CD14-positive monocyte (primary cell): Measurements from ENCODE around the gene PYROXD2. TPM values are rescaled to one million over a fixed set of nuclear protein-coding genes. Genes with fewer than 3 reads are reported as not detected.

Experiments
- DNase-seq, 3 donors: peaks; one replicate each; pipeline ENCODE4 v3.0.0-alpha.2; 2011 to 2022
- H2AFZ ChIP-seq: 2 replicates; pipeline ENCODE4 v1.6.0; 2012; ENCODE audit warnings: mild to moderate bottlenecking, low read depth, low read length, inconsistent platforms; ENCODE audit not compliant: insufficient read depth, poor library complexity, severe bottlenecking
- H3K27ac ChIP-seq, 2 donors: 1 replicate in 1 of 2; 2 replicates in 1 of 2; pipeline ENCODE4 v1.5.1; 2012 to 2013; ENCODE audit warnings: low read length in 2 of 2, control low read depth in 1 of 2, inconsistent platforms in 1 of 2, low read depth in 1 of 2, mild to moderate bottlenecking in 1 of 2
- H3K27me3 ChIP-seq, 2 donors: one replicate each; pipeline versions ENCODE4 v1.6.0 to v1.6.1; 2011 to 2013; ENCODE audit warnings: low read length in 2 of 2; ENCODE audit not compliant: control insufficient read depth in 2 of 2, insufficient read depth in 2 of 2
- H3K36me3 ChIP-seq, 2 donors: replicated peaks in 1 of 2; 1 replicate in 1 of 2; 2 replicates in 1 of 2; pipeline versions ENCODE4 v1.5.1 to v1.6.1; 2012 to 2013; ENCODE audit warnings: low read length in 2 of 2, control low read depth in 1 of 2, inconsistent platforms in 1 of 2, mild to moderate bottlenecking in 1 of 2; ENCODE audit not compliant: insufficient read depth in 2 of 2, control insufficient read depth in 1 of 2
- H3K4me1 ChIP-seq, 2 donors: 1 replicate in 1 of 2; 2 replicates in 1 of 2; pipeline versions ENCODE4 v1.5.1 to v1.6.1; 2012 to 2013; ENCODE audit warnings: low read length in 2 of 2, control low read depth in 1 of 2, inconsistent platforms in 1 of 2, mild to moderate bottlenecking in 1 of 2, moderate library complexity in 1 of 2; ENCODE audit not compliant: insufficient read depth in 2 of 2, control insufficient read depth in 1 of 2
- H3K4me2 ChIP-seq: replicated peaks from 2 replicates; pipeline ENCODE3; 2012; ENCODE audit warnings: low read length, moderate library complexity, mild to moderate bottlenecking; ENCODE audit not compliant: poor library complexity, severe bottlenecking; ENCODE audit errors: extremely low read depth
- H3K4me3 ChIP-seq, 3 experiments: fragments of 200-600 bp in 1 of 3; sonication (generic) in 1 of 3; replicated peaks in 1 of 3; 1 replicate in 2 of 3; 2 replicates in 1 of 3; pipeline ENCODE4 v1.5.1; 2011 to 2013; ENCODE audit warnings: low read length in 3 of 3, mild to moderate bottlenecking in 3 of 3, control low read depth in 2 of 3, low read depth in 2 of 3, inconsistent platforms in 1 of 3, moderate library complexity in 1 of 3
- H3K79me2 ChIP-seq: 2 replicates; pipeline ENCODE4 v1.6.0; 2012; ENCODE audit warnings: mild to moderate bottlenecking, control low read depth, inconsistent platforms, low read length, moderate library complexity; ENCODE audit not compliant: insufficient read depth
- H3K9ac ChIP-seq: 2 replicates; pipeline ENCODE4 v1.6.0; 2017; ENCODE audit warnings: low read length, mild to moderate bottlenecking; ENCODE audit not compliant: insufficient read depth, poor library complexity, severe bottlenecking
- H3K9me3 ChIP-seq, 2 donors: replicated peaks in 1 of 2; 1 replicate in 1 of 2; 2 replicates in 1 of 2; pipeline versions ENCODE4 v1.5.1 to v1.6.1; 2012 to 2013; ENCODE audit warnings: low read length in 2 of 2, control low read depth in 1 of 2; ENCODE audit not compliant: control insufficient read depth in 1 of 2, insufficient read depth in 1 of 2
- H4K20me1 ChIP-seq: 2 replicates; pipeline ENCODE4 v1.6.0; 2012; ENCODE audit warnings: mild to moderate bottlenecking, low read length, control low read depth, moderate library complexity; ENCODE audit not compliant: insufficient read depth
- H3K27ac Mint-ChIP-seq, 7 donors: one replicate each; pipeline ENCODE4 v1.8.0; 2020; ENCODE audit warnings: mild to moderate bottlenecking in 7 of 7, mixed read lengths in 7 of 7, moderate library complexity in 6 of 7, inconsistent platforms in 2 of 7
- H3K27me3 Mint-ChIP-seq, 3 donors: one replicate each; pipeline ENCODE4 v1.8.0; 2021 to 2022; ENCODE audit warnings: low read depth in 3 of 3, mild to moderate bottlenecking in 3 of 3, mixed read lengths in 3 of 3, moderate library complexity in 3 of 3, inconsistent platforms in 1 of 3
- H3K36me3 Mint-ChIP-seq, 2 donors: one replicate each; pipeline ENCODE4 v1.8.0; 2020; ENCODE audit warnings: mixed read lengths in 2 of 2, inconsistent platforms in 1 of 2, mild to moderate bottlenecking in 1 of 2
- H3K4me1 Mint-ChIP-seq: one replicate; pipeline ENCODE4 v1.8.0; 2020; ENCODE audit warnings: mild to moderate bottlenecking, mixed read lengths
- H3K4me3 Mint-ChIP-seq, 2 donors: one replicate each; pipeline ENCODE4 v1.8.0; 2020; ENCODE audit warnings: mild to moderate bottlenecking in 2 of 2, mixed read lengths in 2 of 2, moderate library complexity in 1 of 2
- H3K9me3 Mint-ChIP-seq, 7 donors: one replicate each; pipeline ENCODE4 v1.8.0; 2020 to 2022; ENCODE audit warnings: mixed read lengths in 7 of 7, mild to moderate bottlenecking in 6 of 7, moderate library complexity in 6 of 7, inconsistent platforms in 2 of 7
- CTCF ChIP-seq: fragments of 200-600 bp; IDR thresholded peaks from one replicate; pipeline ENCODE4 v1.8.0; 2022; ENCODE audit warnings: antibody characterized with exemption, mild to moderate bottlenecking
- WGBS: methylation state at CpG from one replicate; pipeline ENCODE4 v1.1.5; 2013; ENCODE audit warnings: missing lambda C conversion rate; ENCODE audit not compliant: insufficient coverage; 5-methylcytosine and 5-hydroxymethylcytosine counted together
- intact Hi-C, 2 donors: fragments of 100-400 bp; cut with micrococcal nuclease; formaldehyde crosslinking; loops; one replicate each; pipeline versions ENCODE4 v1.15.0 to v1.15.1; 2023
- polyA plus RNA-seq, 3 donors: library from polyadenylated mRNA; depleted of rRNA in 1 of 3; unstranded in 2 of 3; stranded (reverse) in 1 of 3; fragments of 300-500 nt in 2 of 3; fragments of >200 nt in 1 of 3; fragmentation: Illumina TruSeq in 2 of 3; gene quantifications; 1 replicate in 2 of 3; 2 replicates in 1 of 3; pipeline ENCODE4 v1.2.3, GENCODE V29; 2012 to 2021

Gene PYROXD2
- polyA plus RNA-seq, 3 donors = 0.27 to 21.6 (median 1.00) TPM

- H3K27ac ChIP-seq = no peak overlapping the region
Measured at GRCh38 chr10:98411768-98412167, 3.2 kb downstream of the PYROXD2 start.

GRCh38 chr10:98411166-98411565 is 3.8 kb downstream of the PYROXD2 start:
- Histone ChIP-seq H3K36me3 (peaks cover 0 to under 1% of the 10 kb centered on the region in 2 donors), H3K9ac (no peak overlapping the region), H3K9me3 (no peaks in the 10 kb centered on the region), H3K79me2 (no peaks in the 10 kb centered on the region), H2AFZ (no peak overlapping the region), H3K27me3 (no peaks in the 10 kb centered on the region), H3K4me1 (peaks cover 12 to 16% of the 10 kb centered on the region in 2 donors), H4K20me1 (no peaks in the 10 kb centered on the region), H3K4me3 (no peak overlapping the region), H3K27ac (no peak overlapping the region), H3K4me2 (no peak overlapping the region)
- H3K36me3 Mint-ChIP-seq = peaks cover 0 to 8% of the 10 kb centered on the region in 2 donors
- H3K4me3 Mint-ChIP-seq = no peak overlapping the region
- peaks cover 0 to 3% (median 3%) of the 10 kb centered on the region in 3 donors for H3K27me3 Mint-ChIP-seq
- intact Hi-C loops = no loop called here
- peaks cover 19% of the 10 kb centered on the region for H3K4me1 Mint-ChIP-seq
- peaks cover 0 to 2% (median 0%) of the 10 kb centered on the region in 7 donors for H3K9me3 Mint-ChIP-seq
- no peak for TF ChIP-seq CTCF
- DNase-seq = no peak
- H3K27ac Mint-ChIP-seq = no peak overlapping the region
- 98% methylated on average over 11 of the region's 11 CpGs for WGBS

More at GRCh38 chr10:98411768-98412167, 3.2 kb downstream of the PYROXD2 start:
- Histone ChIP-seq H3K9ac (no peak overlapping the region), H3K4me2 (no peak overlapping the region), H3K9me3 (no peaks in the 10 kb centered on the region), H3K79me2 (no peaks in the 10 kb centered on the region), H3K27me3 (no peaks in the 10 kb centered on the region), H3K4me1 (peaks cover 12 to 16% of the 10 kb centered on the region in 2 donors), H3K4me3 (no peak overlapping the region), H4K20me1 (no peaks in the 10 kb centered on the region), H2AFZ (no peak overlapping the region), H3K36me3 (peaks cover 3 to 7% of the 10 kb centered on the region in 2 donors)
- no peak overlapping the region for H3K27ac Mint-ChIP-seq
- H3K4me1 Mint-ChIP-seq = peaks cover 19% of the 10 kb centered on the region
- DNase-seq = no peak
- TF ChIP-seq CTCF = no peak
- 93% methylated on average over 1 of the region's 1 CpG for WGBS
- H3K27me3 Mint-ChIP-seq = peaks cover 0 to 3% (median 3%) of the 10 kb centered on the region in 3 donors
- H3K36me3 Mint-ChIP-seq = peaks cover 3 to 14% of the 10 kb centered on the region in 2 donors
- intact Hi-C loops = no loop called here
- peaks cover 0 to 2% (median 0%) of the 10 kb centered on the region in 7 donors for H3K9me3 Mint-ChIP-seq
- H3K4me3 Mint-ChIP-seq = no peak overlapping the region
